ENCODE measurements around the gene PLIN5. TPM values are rescaled to one million over a fixed set of nuclear protein-coding genes. Genes with fewer than 3 reads are reported as not detected.

The PLIN5 gene
- total RNA-seq, 1 experiment from 2014 or later, result 3.9 TPM

DNA sequence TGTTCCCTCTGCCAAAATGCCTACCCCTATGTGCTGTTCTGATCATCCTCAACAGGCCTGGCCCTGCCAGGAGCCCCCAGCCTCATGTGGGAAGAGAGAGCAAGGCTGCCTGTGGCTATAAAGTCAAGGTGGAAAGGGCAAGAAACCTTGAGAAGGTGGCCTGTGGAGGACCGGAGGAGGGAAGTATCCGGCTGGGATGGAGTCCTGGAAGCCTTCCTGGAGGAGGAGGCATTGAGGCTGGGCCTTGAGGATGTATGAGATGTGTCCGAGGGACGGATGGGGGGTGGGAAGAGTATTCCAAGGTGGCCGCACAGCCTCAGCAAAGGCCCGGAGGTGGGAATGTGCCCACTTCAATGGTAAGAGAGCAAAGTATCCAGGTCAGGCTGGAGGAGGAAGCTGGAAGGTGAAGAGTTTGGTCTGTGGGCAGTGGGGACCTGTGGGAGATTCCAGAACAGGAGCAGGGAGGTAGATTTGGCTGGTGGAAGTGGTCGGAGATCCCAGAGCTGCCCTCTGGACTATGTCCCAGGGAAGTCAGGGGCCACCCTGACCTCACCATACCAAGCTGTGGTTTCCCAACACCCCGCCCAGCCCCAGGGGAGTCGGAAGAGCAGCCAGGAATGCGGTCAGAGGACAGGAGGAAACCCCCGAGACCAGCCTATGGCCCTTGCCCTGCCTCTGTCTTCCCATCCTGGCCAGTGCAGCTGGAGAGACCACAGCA, 13.7 kb downstream of the PLIN5 start:
- Histone ChIP-seq H3K9me3 (ENCODE audit: control insufficient read depth, low read depth, low read length) (no peaks in the 10 kb centered on the region), H2AFZ (ENCODE audit: low read length) (no peak overlapping the region), H3K27me3 (ENCODE audit: insufficient read depth, low read length) (no peaks in the 10 kb centered on the region), H2AK5ac (ENCODE audit: insufficient read length, low read length) (no peak overlapping the region), H2BK5ac (ENCODE audit: insufficient read length, low read length) (no peak overlapping the region), H3K4me2 (ENCODE audit: insufficient read depth, insufficient read length, low read length) (no peak overlapping the region), H3K9ac (ENCODE audit: extremely low read depth, insufficient read length, low read length) (no peak overlapping the region), H3K79me2 (ENCODE audit: insufficient read depth, low read length) (no peaks in the 10 kb centered on the region), H4K91ac (ENCODE audit: insufficient read length, low read depth, low read length) (no peak overlapping the region), H3K23me2 (ENCODE audit: insufficient read length, low read depth, low read length, poor library complexity, severe bottlenecking) (no peaks in the 10 kb centered on the region), H3K27ac (ENCODE audit: insufficient read length, low read depth, low read length) (no peak overlapping the region), H3K4ac (ENCODE audit: low read depth, low read length) (no peak overlapping the region), H3K4me1 (ENCODE audit: insufficient read depth, low read length) (no peaks in the 10 kb centered on the region), H2BK20ac (ENCODE audit: low read depth, low read length, poor library complexity, severe bottlenecking) (no peak overlapping the region), H3K23ac (ENCODE audit: insufficient read length, low read depth, low read length) (no peak overlapping the region), H3K79me1 (ENCODE audit: insufficient read depth, low read depth, low read length, poor library complexity, severe bottlenecking) (no peaks in the 10 kb centered on the region), H3K56ac (ENCODE audit: insufficient read length, low read depth, low read length) (no peak overlapping the region), H2BK120ac (ENCODE audit: low read depth, low read length, poor library complexity, severe bottlenecking) (no peak overlapping the region), H3K14ac (ENCODE audit: insufficient read depth, low read length) (no peak overlapping the region; the same call in 1 of the 2 replicates), H3T11ph (ENCODE audit: low read length) (no peak overlapping the region), H4K20me1 (ENCODE audit: control insufficient read depth, insufficient read depth, insufficient read length) (no peaks in the 10 kb centered on the region), H2BK15ac (ENCODE audit: low read depth, low read length) (no peak overlapping the region), H2BK12ac (ENCODE audit: insufficient read length, low read depth, low read length) (no peak overlapping the region), H4K8ac (replicated peaks; ENCODE audit: insufficient read length, low read depth, low read length) (no peak overlapping the region), H4K5ac (ENCODE audit: insufficient read length, low read depth, low read length) (no peak overlapping the region), H3K18ac (ENCODE audit: insufficient read length, low read depth, low read length) (no peak overlapping the region)
- peaks cover 0 to 2% of the 10 kb centered on the region in 2 experiments; a peak in 1 of 5 replicates for H3K9me3 Mint-ChIP-seq
- peaks cover 3 to 7% of the 10 kb centered on the region in 2 experiments; a peak in 3 of 4 replicates for H3K4me1 Mint-ChIP-seq
- H3K27ac Mint-ChIP-seq, result peak overlapping the region in 1 of 3 experiments; percentile 42; a peak in 1 of 7 replicates
- TF ChIP-seq, protein P1, sequence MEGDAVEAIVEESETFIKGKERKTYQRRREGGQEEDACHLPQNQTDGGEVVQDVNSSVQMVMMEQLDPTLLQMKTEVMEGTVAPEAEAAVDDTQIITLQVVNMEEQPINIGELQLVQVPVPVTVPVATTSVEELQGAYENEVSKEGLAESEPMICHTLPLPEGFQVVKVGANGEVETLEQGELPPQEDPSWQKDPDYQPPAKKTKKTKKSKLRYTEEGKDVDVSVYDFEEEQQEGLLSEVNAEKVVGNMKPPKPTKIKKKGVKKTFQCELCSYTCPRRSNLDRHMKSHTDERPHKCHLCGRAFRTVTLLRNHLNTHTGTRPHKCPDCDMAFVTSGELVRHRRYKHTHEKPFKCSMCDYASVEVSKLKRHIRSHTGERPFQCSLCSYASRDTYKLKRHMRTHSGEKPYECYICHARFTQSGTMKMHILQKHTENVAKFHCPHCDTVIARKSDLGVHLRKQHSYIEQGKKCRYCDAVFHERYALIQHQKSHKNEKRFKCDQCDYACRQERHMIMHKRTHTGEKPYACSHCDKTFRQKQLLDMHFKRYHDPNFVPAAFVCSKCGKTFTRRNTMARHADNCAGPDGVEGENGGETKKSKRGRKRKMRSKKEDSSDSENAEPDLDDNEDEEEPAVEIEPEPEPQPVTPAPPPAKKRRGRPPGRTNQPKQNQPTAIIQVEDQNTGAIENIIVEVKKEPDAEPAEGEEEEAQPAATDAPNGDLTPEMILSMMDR (conservative IDR thresholded peaks at IDR 0.05), result no peak
- no peaks in the 10 kb centered on the region for H3K36me3 Mint-ChIP-seq (ENCODE audit: insufficient read depth in 1 of 3, low read depth in 3 of 3)
- H3K27me3 Mint-ChIP-seq (ENCODE audit: low read depth), result peaks cover 38% of the 10 kb centered on the region
- no CpG with 5 or more reads among the region's 11 CpGs for WGBS (ENCODE audit: extremely low coverage, insufficient read length, low lambda C conversion rate)
- H3K4me3 Mint-ChIP-seq, result no peak overlapping the region
- no peak for DNase-seq
